ENCODE results near the gene SLC28A3. TPM values are rescaled to one million over a fixed set of nuclear protein-coding genes. Genes with fewer than 3 reads are reported as not detected.

SLC28A3 gene
- total RNA-seq = 0.13 TPM in 1 of 2 replicates, not detected in the other

GRCh38 chr9:84340535-84340934, at the start of gene SLC28A3:
Gene SLC28A3, minus strand, starts transcription at chr9:84340758. Its CDS starts 125 bp downstream, at chr9:84340633.

